Stimulated activated naive CD8-positive, alpha-beta T cell treated with anti-CD3 and anti-CD28 coated beads, Interleukin-15, Interleukin-2, amounts not matched to agents 100 U/mL and 50 U/mL, for 24 hours (primary cell): ENCODE results near the gene ZNHIT2.

Source experiments
- ATAC-seq: fragments of 150-1000 bp; cut with Tn5 transposase; one replicate; pipeline ENCODE4 v1.10.0; 2021
- DNase-seq: peaks from one replicate; pipeline ENCODE4 v3.0.0; 2021

The ZNHIT2 gene

DNA sequence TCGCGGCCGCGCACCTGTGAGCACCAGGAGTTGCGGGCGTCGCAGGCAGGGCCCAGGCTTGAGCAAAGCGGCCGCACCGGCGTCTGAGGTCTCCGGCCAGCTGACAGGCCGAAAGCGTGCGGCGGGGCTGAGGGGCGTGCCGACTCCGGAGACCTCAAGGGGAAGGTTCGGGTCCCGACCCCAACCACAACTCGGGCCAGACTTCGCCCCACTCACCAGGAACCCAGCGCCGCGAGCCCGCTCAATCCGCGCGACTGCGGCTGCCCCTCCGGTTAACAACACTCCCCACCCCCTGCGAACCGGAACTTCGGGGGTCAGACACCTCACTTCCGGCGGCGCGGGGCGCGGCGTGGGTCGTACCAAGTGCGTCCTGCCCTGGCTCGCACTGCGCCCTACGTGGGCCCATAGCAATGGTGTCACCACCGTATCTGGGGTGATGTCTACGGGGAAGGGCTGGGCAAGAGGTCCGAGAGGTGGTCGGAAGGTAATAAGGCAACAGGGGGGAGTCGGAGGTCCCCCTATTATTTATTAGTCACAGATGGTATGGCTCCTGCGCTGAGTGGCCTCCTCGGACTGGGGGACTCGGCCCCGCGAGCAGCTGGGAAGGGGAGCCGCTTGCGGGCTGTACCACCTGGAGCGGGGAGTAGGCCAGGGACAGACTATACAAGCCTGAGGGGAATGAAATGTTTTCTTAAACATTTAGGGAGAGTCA, 16.9 kb upstream of the ZNHIT2 start, which contains the start of gene SYVN1:
TSS of gene SYVN1 (minus strand) at position 280 of the 712 bp plus-strand sequence. CDS start 918 bp downstream, outside the sequence.
- DNase-seq = peak; percentile 93
- peak; percentile 85 for ATAC-seq

DNA sequence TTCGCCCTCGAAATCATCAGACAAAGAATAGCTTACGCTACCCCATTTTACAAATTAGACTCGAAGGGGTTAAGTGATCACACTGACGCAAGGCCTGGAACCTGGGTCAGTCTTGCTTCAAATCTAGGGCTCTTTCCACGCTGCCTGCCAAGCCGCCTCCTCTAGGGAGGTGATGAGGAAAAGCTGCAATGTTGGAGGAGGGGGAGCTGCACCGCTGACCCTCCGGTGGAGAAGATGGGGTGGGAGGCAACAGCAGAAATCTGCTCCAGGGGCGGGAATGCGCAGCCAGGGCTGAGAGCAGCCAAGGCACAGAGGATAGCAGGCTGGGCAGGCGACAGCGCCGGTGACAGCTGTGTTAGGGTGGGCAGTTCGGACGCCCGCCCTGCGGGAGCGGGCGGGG, 16.2 kb upstream of the ZNHIT2 start:
- no peak for ATAC-seq
- peak; percentile 13 for DNase-seq

DNA sequence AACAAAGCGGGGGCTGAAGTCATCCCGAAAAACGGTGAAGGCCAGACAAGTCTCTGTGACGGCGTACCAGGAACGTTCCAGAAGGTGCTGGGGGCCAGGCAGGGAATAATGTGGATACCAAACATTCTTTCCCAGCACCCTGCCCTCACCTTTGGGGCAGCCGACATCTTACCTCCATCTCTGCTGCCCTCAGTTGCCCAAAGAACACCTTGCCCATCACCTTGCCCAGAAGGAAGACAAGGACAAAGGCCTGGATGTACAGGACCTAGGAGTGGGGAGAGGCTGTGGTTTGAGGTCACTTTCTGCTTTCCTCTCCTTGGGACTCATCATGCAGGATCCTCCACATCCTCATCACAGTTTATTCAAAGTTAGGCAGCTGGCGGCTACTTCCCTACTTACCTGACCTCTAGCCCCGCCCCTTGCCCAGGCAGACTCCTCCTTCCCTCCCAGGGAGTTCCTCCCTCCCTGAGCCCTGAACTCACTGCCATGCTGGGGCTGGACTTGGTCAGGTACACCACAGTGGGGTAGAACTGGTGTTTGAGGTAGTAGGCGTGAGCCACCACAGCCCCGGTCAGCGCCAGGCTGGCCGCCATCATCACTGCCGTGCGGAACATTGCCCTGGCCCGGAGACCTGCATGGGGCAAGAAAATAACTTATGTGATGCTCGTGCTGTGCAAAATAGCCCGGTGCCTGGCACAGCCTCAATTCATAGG, 15.6 kb upstream of the ZNHIT2 start:
- ATAC-seq (no peak), DNase-seq (peak; percentile 74)

DNA sequence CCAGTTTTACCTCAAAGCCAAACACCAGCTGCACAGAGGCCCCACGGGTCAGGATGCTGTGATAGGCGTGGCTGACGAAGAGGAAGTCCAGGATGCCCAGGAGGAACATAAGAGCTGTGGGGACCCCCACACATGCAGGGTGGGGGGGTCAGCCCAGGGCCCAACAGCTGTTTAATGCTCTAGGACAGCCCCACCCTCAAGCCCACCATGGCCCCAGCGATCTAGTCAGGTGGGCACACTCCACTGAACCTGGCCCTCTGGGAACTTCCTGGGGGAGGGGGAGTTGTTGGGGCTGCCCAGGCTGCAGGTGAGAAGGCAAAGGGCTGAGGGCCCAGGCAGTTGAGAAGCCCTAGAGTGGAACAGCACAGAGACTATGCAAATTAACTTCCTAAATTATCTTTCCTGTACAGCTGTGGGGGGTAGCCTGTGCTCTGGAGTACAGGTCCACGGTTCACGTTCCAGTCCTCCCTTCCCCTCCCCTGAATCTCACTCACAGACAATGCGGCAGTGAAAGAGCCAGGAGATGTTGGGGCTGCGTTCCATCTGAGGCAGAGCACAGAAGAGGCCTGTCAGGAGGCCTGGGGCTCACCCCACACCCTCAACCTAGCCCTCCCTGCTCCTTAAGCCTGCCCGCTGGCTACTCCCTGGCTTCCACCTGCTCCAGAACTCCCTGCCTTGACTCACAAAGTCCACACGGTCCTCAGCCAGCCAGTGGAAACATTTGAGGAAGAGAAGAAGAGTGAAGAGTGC, 14.9 kb upstream of the ZNHIT2 start:
- ATAC-seq (no peak), DNase-seq (peak; percentile 20)

DNA sequence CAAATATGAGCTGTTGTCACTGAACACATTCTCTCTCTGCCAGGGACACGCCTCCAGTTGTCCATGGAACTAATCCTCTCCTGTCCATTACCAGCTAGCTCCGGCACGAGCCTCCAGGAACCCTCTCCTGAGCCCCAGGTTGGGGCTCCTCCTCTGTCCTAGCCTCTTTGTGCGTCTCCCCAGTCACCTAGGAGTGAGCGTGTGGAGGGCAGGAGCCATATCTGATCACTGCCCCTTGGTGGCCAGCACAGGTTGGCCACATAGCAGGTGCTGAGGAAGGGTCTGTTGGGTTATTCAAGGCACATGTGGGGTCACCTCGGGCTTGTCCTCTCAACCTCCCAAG, 14.4 kb upstream of the ZNHIT2 start:
- ATAC-seq = no peak
- no peak for DNase-seq

DNA sequence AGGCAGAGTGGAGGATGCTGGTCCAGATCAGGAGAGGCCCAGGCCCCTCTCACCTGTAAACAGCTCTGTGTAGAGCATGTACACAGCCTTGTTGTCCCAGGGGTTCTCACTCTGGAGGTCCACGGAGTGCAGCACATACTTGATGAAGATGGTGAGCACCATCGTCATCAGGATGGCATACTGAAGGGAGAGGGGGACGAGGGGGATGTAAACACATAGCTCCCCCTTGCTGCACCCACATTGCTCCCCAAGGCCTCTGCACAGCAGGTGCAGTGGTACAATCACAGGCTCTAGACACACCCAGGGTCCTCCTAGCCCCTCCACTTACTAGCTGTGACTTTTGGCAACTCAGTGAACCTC, 13.9 kb upstream of the ZNHIT2 start:
- no peak for ATAC-seq

DNA sequence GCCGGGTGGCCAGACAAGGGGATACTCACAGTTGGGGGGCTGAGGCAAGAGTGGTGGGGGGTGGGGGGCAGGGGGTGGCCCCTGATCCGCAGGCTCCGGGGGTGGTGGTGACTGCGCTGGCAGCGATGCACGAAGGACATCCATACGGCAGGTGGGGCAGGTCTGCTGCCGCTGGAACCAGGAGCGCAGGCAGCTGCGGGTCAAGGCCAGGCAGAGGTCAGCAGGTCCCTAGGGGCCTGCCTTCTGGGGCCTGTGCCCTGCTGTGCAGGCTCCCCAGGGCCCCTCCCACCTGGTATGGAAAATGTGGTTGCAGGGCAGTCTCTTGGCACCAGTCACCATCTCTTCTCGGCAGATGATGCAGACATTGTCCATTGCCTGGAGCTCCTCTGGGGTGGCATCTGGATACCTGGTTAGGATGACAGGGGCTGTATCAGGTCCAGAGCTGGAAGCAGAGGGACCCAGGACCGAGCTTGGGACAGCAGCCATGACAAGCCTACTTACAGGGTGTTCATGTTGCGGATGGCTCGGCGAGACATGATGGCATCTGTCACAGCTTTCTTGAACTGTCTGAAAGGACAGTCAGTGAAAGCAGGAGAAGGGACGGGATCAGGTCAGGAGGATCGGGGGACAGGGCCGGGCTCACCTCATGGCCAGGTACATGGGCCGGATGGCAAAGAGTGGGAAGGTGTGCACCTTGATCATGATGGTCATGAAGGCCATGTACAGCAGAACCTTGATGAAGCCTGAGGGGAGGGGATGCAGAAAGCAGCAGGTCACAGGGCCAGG, 13.3 kb upstream of the ZNHIT2 start:
- ATAC-seq (no peak), DNase-seq (no peak)

More for the DNA sequence above, 13.9 kb upstream of the ZNHIT2 start:
- DNase-seq = no peak

DNA sequence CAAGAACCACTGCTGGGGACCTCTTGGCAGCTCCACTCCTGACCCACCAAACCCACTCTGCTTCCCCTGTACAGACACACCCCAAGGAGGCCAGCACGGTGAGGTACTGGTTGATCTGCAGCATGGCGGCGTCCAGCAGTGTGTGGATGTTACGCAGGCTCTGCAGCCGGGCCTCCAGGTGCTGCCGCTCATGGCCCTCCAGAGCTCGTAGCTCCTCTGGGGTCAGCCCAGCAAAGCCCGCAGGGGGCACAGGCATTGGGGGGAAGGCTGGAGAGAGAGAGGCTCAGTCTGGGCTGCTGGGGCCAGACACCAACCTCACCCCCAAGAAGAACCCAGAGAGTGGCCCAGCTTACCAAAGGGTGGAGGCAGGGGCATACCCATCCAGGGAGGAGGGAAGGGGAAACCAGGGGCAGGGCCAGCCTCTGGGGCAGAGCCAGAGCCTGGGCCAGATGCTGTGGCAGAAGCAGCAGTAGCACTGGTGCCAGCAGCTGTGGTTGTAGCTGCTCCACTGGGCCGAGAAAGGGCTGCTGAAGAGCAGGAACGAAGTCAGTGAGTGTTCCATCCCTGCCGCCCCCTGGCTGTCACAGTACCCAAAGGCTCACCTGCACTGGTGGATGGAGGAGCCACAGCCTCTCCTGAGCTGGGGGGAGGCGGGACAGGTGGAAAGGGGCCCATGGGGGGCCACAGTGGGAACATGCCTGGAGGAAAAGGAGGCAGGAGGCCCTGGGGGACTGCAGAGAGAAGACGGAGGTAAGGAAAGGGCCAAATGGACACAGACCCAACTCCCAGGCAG, 12.3 kb upstream of the ZNHIT2 start:
- ATAC-seq (no peak), DNase-seq (no peak)

DNA sequence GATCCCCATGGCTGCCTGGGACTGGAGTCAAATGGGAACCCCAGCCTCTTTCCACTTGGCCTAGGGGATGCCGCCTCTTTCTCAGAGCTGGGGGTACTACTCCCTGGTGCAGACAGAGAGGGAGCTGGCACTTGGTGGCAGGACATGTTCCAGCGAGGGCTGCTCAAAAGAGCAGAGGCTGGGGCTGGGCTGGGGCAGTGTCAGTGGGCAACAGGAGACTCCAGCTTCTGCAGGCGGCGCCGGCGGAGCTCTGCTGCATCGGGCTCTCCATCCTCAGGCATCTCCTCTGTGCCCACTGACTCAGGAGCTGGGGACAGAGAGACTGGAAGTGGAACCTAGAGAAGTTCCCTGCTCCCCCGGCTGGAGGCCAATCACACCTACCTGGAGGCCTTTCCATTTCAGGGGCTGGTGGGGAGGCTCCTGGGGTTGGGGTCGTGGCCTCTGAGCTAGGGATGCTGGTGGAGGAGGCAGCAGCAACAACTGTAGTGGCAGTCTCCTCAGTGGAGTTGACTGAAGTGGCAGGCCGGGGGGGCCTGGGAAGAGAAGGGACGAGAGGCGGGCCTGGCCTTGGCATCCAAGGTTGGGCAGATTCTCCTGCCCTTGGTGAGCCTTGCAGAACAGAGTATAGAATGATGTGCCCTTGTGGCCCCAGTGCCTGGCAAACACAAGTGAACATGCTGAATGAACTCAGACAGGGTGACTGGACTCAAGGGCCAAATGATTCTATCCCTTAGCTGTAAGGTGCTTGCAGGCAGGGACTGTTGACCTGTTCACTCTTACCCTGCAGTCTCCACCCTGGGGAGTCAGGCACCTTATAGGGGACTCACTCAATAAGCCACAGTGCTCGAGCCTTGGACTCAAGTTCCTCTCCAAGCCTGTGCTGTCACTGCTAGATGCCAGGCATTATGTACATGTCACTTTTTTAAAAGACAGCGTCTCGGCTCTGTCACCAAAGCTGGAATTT, 11.0 kb upstream of the ZNHIT2 start:
- ATAC-seq (no peak), DNase-seq (no peak)

DNA sequence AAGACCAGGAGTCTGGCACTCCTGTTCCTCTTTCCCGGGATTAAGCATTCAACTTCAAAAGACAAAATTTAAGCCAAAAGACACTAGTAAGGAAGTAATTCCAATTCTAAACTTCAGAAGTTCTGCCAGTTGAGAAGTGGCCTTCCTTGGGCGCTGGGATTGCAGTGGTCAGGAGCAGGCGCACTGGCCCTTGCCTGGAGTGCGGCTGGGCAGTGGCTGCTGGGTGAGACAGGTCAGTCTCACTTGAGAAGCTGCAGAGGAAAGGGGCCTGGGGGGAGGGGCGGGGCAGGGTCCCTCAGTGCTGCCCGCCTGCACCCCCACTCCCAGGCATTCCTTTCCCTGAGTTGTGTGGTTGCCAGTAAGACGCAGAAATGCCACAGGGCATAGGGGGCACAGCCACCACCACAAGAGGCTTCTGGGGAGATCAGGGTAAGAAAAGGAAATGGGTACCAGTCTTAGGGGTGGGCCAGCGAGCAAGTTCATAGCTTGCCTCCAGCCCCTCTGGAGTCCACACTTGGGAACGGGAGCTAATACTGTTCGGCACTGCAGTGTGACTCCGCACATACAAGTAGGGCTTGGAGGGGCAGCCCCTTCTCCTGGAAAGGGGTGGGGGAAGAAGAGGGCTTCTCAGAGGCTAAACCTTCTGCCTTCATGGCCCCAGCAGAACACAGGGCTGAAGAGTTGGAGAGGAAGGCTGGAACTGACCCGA, 10.1 kb upstream of the ZNHIT2 start:
- ATAC-seq (no peak), DNase-seq (no peak)

DNA sequence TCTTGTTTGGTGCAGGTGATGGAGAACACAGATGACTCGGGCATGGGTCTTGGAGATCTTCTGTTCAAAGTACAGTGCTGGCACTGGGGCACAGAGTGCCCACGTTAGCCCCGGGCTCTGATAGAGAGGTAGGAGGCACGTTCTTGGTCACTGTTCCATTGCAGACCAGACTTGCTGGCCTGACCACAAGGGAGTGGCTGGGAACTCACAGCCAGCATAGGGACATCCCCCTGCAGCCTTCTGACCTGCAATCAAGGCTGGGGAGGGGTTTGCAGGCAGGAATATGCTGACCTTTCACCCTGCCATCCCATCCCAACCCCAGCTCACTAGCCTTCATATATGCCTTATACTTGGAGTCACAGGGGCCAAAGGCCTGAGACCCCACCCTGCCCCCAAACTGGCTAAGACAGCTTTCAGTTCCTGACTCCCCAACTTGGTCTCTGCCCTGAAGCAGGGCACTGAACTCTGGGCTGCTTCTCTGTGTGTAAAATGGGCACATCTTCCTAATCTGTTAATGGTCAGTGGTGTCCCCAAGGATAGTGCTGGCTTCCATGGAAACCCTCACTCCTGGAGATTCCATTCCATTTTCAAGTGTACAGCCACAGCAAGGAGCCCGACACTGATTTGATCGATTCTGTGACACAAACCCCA, 9.2 kb upstream of the ZNHIT2 start:
- no peak for ATAC-seq
- DNase-seq = no peak

DNA sequence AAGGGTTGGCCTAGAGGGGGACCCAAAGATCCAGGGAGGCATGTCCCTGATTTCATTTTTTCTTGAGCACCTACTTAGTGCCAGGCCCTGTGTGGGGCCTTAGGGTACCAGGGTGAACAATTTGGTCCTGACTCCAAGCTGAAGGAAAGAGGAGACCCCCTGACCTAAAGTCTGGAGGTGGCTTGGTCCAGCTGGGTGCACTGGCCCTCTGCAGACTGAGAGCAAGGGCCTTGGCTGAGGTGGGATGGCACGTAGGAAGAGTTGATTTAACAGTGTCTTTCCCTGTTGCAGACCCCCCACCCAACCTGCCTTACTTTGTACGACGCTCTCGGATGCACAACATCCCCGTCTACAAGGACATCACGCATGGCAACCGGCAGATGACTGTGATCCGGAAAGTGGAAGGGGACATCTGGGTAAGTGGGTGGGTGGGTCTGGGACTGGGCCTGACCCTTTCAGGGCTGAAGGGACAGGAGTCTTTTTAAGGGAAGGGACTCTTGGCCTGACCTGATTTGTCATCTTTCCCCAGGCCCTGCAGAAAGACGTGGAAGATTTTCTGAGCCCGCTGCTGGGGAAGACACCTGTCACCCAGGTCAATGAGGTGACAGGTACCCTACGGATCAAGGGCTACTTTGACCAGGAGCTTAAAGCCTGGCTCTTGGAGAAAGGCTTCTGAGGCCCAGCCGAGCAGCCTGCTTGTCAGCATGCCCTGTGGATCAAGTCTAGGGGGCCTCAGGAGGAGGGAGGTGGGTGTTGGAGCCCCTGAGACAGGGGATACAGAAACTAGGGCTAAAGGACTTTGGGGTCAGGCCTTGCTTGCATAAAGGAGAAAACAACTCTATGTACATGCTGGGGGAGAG, 7.9 kb upstream of the ZNHIT2 start:
- DNase-seq (no peak), ATAC-seq (no peak)

DNA sequence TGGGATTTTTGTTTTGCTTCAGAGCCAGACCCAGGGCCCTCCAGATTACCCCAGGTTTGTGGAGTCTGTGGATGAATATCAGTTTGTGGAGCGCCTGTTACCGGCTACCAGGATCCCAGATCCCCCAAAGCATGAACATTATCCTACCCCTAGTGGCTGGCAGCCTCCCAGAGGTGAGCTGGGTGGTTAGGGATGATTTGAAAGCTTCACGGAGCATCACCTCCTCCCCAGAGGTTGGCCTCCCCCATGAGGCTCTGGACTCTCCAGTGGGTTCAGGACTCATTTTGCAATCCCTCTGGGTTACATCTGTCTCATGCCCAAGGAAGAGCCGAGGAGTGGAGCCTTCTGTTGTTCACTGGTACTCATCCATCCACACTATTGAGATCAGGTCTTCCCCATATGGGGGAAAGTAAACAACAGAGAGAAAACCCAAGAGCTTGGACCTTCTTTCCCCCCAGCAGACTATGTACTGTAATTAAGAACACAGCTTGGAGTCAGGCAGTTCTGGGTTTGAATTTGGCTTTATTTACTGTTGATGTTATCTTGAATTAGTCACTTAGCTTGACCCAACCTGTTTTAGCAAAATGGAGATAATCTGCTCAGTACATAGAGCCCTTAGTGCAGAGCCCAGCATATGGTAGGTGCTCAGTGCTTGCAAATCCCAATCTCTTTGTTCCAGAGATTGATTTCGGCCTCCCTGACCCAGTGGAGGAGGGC, 7.1 kb upstream of the ZNHIT2 start:
- ATAC-seq (no peak), DNase-seq (no peak)

DNA sequence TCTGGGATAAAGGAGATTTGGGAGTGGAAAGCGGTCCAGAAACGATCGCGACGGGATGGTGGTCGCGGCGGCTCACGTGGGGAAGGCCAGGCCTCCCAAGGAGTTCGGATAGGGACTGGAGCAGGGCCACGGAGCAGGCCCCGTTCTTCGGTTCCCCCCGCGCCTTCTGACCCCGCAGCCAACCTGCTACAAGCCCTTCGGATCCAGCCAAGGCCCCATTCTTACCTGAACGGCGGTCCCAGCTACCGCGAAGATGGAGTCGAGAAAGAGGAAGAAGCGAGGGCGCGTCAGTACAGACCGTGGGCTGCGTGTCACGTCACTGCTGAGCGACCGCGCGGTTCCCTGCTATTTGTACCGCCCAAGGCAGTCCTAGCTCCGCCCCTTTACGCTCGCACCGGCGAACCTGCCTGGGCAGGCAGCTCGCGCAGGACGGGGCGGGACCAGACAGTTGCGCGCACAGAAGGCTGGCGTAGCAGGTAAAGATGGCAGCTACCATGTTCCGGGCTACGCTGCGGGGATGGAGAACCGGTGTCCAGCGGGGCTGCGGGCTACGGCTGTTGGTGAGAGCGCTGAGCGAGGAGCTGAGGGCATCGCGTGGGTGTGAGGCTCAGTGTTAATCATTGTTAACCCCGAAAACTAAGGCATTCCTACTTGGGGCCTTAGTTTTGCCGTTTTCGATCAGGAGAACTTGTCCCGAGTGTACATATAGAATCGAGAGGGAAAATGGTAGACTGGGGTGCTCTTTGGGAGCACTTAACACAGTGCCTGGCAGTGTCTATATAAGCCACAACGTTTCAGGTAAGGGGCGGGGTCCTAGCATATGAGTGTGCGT, 4.6 kb upstream of the ZNHIT2 start, which contains the start of the genes FAU and MRPL49:
TSS of gene FAU (minus strand) at position 270 of the 832 bp plus-strand sequence. CDS start 321 bp downstream, outside the sequence.
TSS of gene MRPL49 (plus strand) at position 457 of the 832 bp plus-strand sequence. CDS start at position 483, 26 bp downstream.
- DNase-seq = peak; percentile 99

DNA sequence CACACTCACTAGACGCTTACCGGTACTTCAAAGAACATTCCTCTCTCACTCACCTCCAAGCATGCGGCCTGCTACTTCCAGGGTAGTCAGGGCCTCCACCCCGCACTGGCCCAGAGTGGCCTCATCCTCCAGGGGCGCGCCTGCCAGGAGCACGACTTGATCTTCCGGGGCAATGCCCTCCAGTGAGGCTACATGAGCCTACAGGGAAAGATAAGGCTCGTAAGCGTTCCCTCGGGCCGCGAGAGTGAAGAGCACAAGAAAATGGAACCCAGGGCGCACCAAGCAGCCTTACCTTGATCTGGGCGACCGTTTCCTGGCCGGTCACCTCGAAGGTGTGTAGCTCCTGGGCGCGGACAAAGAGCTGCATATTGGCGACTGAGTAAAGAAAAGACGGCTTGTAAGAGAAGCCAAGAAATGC, 4.0 kb upstream of the ZNHIT2 start:
- DNase-seq (peak; percentile 41), ATAC-seq (no peak)

More for the DNA sequence above, 4.6 kb upstream of the ZNHIT2 start, which contains the start of the genes FAU and MRPL49:
- peak; percentile 90 for ATAC-seq

DNA sequence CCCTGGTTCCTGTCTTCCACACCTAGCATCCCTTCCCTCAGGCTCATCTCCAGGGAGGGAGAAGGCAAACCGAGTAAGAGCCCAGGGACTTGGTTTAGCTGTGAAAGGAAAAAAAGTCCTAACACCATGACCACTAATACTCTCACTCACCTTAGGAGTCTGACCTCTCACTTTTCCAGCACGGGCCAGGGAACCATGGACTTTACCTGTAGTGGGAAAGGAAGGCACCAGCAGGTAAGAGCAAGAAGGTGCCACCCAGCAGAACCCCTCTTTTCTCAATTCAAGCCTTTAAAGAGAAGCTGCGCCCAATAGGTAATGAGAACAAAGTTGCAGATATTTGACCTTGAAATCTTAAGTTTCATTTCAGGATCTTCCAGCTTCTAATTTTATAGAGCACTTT, 3.3 kb upstream of the ZNHIT2 start:
- no peak for ATAC-seq
- no peak for DNase-seq
